ENCODE results near the gene SCN4B. TPM values are rescaled to one million over a fixed set of nuclear protein-coding genes. Genes with fewer than 3 reads are reported as not detected.

The SCN4B gene
- total RNA-seq, 2 experiments from 2014 or later, result not detected

- no peak overlapping the region for H3K4me3 Mint-ChIP-seq
- H3K9me3 Mint-ChIP-seq, result no peaks in the 10 kb centered on the region
- no peaks in the 10 kb centered on the region for H3K9me3 ChIP-seq (ENCODE audit: control insufficient read depth in 1 of 2, insufficient read depth in 1 of 2, low read length in 2 of 2)
- H3K4me1 Mint-ChIP-seq (ENCODE audit: low read depth), result no peaks in the 10 kb centered on the region
- CTCF ChIA-PET, result no interaction called here
- no peaks in the 10 kb centered on the region for H3K27me3 ChIP-seq (ENCODE audit: control insufficient read depth in 1 of 2, insufficient read depth in 2 of 2, low read length in 2 of 2)
- DNase-seq (no peak), ATAC-seq (ENCODE audit: poor library complexity) (no peak)
- no peak overlapping the region for H3K27ac Mint-ChIP-seq
- intact Hi-C loops (cut with DNase I, micrococcal nuclease), result no loop called here
- H3K4me1 ChIP-seq (ENCODE audit: insufficient read depth, low read length), result no peaks in the 10 kb centered on the region
- POLR2A ChIA-PET, result no interaction called here
- H3K36me3 Mint-ChIP-seq (ENCODE audit: low read depth), result no peaks in the 10 kb centered on the region
- no peak overlapping the region for H3K4me3 ChIP-seq (ENCODE audit: low read length)
- H3K36me3 ChIP-seq (ENCODE audit: insufficient read depth, low read length), result no peaks in the 10 kb centered on the region
- H3K27ac ChIP-seq (ENCODE audit: low read depth in 1 of 2, low read length in 2 of 2), result no peak overlapping the region
- no peak for TF ChIP-seq CTCF (IDR thresholded peaks at IDR 0.05)
- H3K27me3 Mint-ChIP-seq, result peaks cover 4% of the 10 kb centered on the region
Observed at GRCh38 chr11:118109231-118109630, 43.4 kb downstream of the SCN4B start.

- H3K27ac Mint-ChIP-seq, result no peak overlapping the region
Observed at GRCh38 chr11:118108513-118108912, 44.1 kb downstream of the SCN4B start.

GRCh38 chr11:118106789-118107335 is 45.8 kb downstream of the SCN4B start:
- no peaks in the 10 kb centered on the region for H3K27me3 ChIP-seq (ENCODE audit: control insufficient read depth in 1 of 2, insufficient read depth in 2 of 2, low read length in 2 of 2)
- POLR2A ChIA-PET, result no interaction called here
- H3K4me1 ChIP-seq (ENCODE audit: insufficient read depth, low read length), result no peaks in the 10 kb centered on the region
- H3K9me3 Mint-ChIP-seq, result no peaks in the 10 kb centered on the region
- H3K27ac ChIP-seq (ENCODE audit: low read depth in 1 of 2, low read length in 2 of 2), result no peak overlapping the region
- no peaks in the 10 kb centered on the region for H3K36me3 ChIP-seq (ENCODE audit: insufficient read depth, low read length)
- no peak for ATAC-seq (ENCODE audit: poor library complexity)
- TF ChIP-seq CTCF (IDR thresholded peaks at IDR 0.05), result no peak
- no peaks in the 10 kb centered on the region for H3K36me3 Mint-ChIP-seq (ENCODE audit: low read depth)
- no peak overlapping the region for H3K4me3 ChIP-seq (ENCODE audit: low read length)
- no peak overlapping the region for H3K27ac Mint-ChIP-seq
- intact Hi-C loops (cut with DNase I, micrococcal nuclease), result no loop called here
- CTCF ChIA-PET, result interaction anchor here (1.7 kb wide), 1 partner anchor 9 kb away, joined by 3 read pairs; no protein-coding TSS in a partner anchor
- no peaks in the 10 kb centered on the region for H3K4me1 Mint-ChIP-seq (ENCODE audit: low read depth)
- H3K27me3 Mint-ChIP-seq, result peaks cover 4% of the 10 kb centered on the region
- DNase-seq, result no peak
- H3K4me3 Mint-ChIP-seq, result no peak overlapping the region
- H3K9me3 ChIP-seq (ENCODE audit: control insufficient read depth in 1 of 2, insufficient read depth in 1 of 2, low read length in 2 of 2), result no peaks in the 10 kb centered on the region

More at GRCh38 chr11:118108513-118108912, 44.1 kb downstream of the SCN4B start:
- H3K9me3 ChIP-seq (ENCODE audit: control insufficient read depth in 1 of 2, insufficient read depth in 1 of 2, low read length in 2 of 2), result no peaks in the 10 kb centered on the region
- Mint-ChIP-seq H3K4me1 (ENCODE audit: low read depth) (no peaks in the 10 kb centered on the region), H3K9me3 (no peaks in the 10 kb centered on the region), H3K4me3 (no peak overlapping the region), H3K36me3 (ENCODE audit: low read depth) (no peaks in the 10 kb centered on the region), H3K27me3 (peaks cover 4% of the 10 kb centered on the region)
- H3K4me3 ChIP-seq (ENCODE audit: low read length), result no peak overlapping the region
- ATAC-seq (ENCODE audit: poor library complexity) (no peak), DNase-seq (no peak)
- ChIA-PET POLR2A (no interaction called here), CTCF (no interaction called here)
- no peaks in the 10 kb centered on the region for H3K4me1 ChIP-seq (ENCODE audit: insufficient read depth, low read length)
- intact Hi-C loops (cut with DNase I, micrococcal nuclease), result no loop called here
- TF ChIP-seq CTCF (IDR thresholded peaks at IDR 0.05), result no peak
- H3K27me3 ChIP-seq (ENCODE audit: control insufficient read depth in 1 of 2, insufficient read depth in 2 of 2, low read length in 2 of 2), result no peaks in the 10 kb centered on the region
- no peaks in the 10 kb centered on the region for H3K36me3 ChIP-seq (ENCODE audit: insufficient read depth, low read length)
- no peak overlapping the region for H3K27ac ChIP-seq (ENCODE audit: low read depth in 1 of 2, low read length in 2 of 2)
